HG03432 (cell line): ENCODE measurements around the gene ATXN7L1.

Source experiments
- ATAC-seq: cut with Tn5 transposase; IDR thresholded peaks from one replicate; pipeline ENCODE4 v1.9.1; 2021; ENCODE audit warnings: mild to moderate bottlenecking, moderate library complexity; ENCODE audit not compliant: unreplicated experiment

ATXN7L1 gene

GRCh38 chr7:105756367-105756766 is 120.0 kb downstream of the ATXN7L1 start:
- no peak for ATAC-seq

GRCh38 chr7:105752671-105753275 is 123.6 kb downstream of the ATXN7L1 start:
- ATAC-seq = no peak

GRCh38 chr7:105751054-105751453 is 125.3 kb downstream of the ATXN7L1 start:
- ATAC-seq = no peak

- no peak for ATAC-seq
Measured at GRCh38 chr7:105748701-105749100, 127.7 kb downstream of the ATXN7L1 start.

GRCh38 chr7:105745681-105746330 is 130.6 kb downstream of the ATXN7L1 start:
- ATAC-seq = no peak

GRCh38 chr7:105744258-105744657 is 132.1 kb downstream of the ATXN7L1 start:
- ATAC-seq = no peak

GRCh38 chr7:105743351-105744090 is 132.9 kb downstream of the ATXN7L1 start:
- no peak for ATAC-seq

GRCh38 chr7:105742787-105743186 is 133.6 kb downstream of the ATXN7L1 start:
- no peak for ATAC-seq

GRCh38 chr7:105741982-105742381 is 134.4 kb downstream of the ATXN7L1 start:
- ATAC-seq = no peak

GRCh38 chr7:105738133-105738532 is 138.3 kb downstream of the ATXN7L1 start:
- no peak for ATAC-seq

GRCh38 chr7:105734233-105734632 is 142.2 kb downstream of the ATXN7L1 start:
- ATAC-seq = no peak

- no peak for ATAC-seq
Measured at GRCh38 chr7:105731042-105731441, 145.4 kb downstream of the ATXN7L1 start.

- no peak for ATAC-seq
Measured at GRCh38 chr7:105728028-105728427, 148.4 kb downstream of the ATXN7L1 start.

- ATAC-seq = no peak
Measured at GRCh38 chr7:105724688-105725087, 151.7 kb downstream of the ATXN7L1 start.

- no peak for ATAC-seq
Measured at GRCh38 chr7:105723572-105723971, 152.8 kb downstream of the ATXN7L1 start.

- ATAC-seq = no peak
Measured at GRCh38 chr7:105721571-105722104, 154.8 kb downstream of the ATXN7L1 start.

GRCh38 chr7:105719919-105720318 is 156.5 kb downstream of the ATXN7L1 start:
- no peak for ATAC-seq

- no peak for ATAC-seq
Measured at GRCh38 chr7:105719395-105719794, 157.0 kb downstream of the ATXN7L1 start.

- ATAC-seq = no peak
Measured at GRCh38 chr7:105718511-105718925, 157.9 kb downstream of the ATXN7L1 start.

GRCh38 chr7:105715528-105715927 is 160.9 kb downstream of the ATXN7L1 start:
- ATAC-seq = no peak

GRCh38 chr7:105713488-105714465 is 162.6 kb downstream of the ATXN7L1 start:
- no peak for ATAC-seq
